Measurements from ENCODE around the gene MCOLN3.

- TF ChIP-seq CTCF (IDR thresholded peaks at IDR 0.05) = no peak
- no peak for TF ChIP-seq POLR2A (IDR thresholded peaks at IDR 0.05)
These were observed 39.5 kb upstream of the MCOLN3 start for GRCh38 chr1:85087659-85088407.
